Upper lobe of right lung (tissue), 1 donor: ENCODE data around the gene ZNF862. TPM values are rescaled to one million over a fixed set of nuclear protein-coding genes. Genes with fewer than 3 reads are reported as not detected.

Source experiments
- ATAC-seq: fragments of 200-7000 bp; cut with Tn5 transposase; one replicate; pipeline ENCODE4 v1.9.1; 2020; ENCODE audit warnings: mild to moderate bottlenecking, moderate library complexity
- DNase-seq: peaks from one replicate; pipeline ENCODE4 v3.0.0-alpha.2; 2020
- H3K27ac ChIP-seq: fragments of 200-600 bp; one replicate; pipeline ENCODE4 v1.8.0; 2022
- H3K27me3 ChIP-seq: fragments of 200-600 bp; one replicate; pipeline ENCODE4 v1.8.0; 2022; ENCODE audit warnings: mild to moderate bottlenecking
- H3K36me3 ChIP-seq: fragments of 200-600 bp; one replicate; pipeline ENCODE4 v1.8.0; 2022
- H3K4me1 ChIP-seq: fragments of 200-600 bp; one replicate; pipeline ENCODE4 v1.8.0; 2022
- H3K4me3 ChIP-seq: fragments of 200-600 bp; one replicate; pipeline ENCODE4 v1.8.0; 2022; ENCODE audit warnings: mild to moderate bottlenecking
- H3K9me3 ChIP-seq: fragments of 200-600 bp; one replicate; pipeline ENCODE4 v1.8.0; 2022
- intact Hi-C: fragments of 100-400 bp; cut with DNase I; formaldehyde crosslinking; loops from one replicate; pipeline ENCODE4 v1.11.0; 2022
- total RNA-seq: library from RNA; stranded (reverse); fragmentation: NEBNext Ultra II Directional; extraction: Animal tissue kit (Norgen Biotek cat#: 25700); gene quantifications from one replicate; pipeline ENCODE4 v1.2.1, GENCODE V29; 2021
- TF ChIP-seq, protein P1 (sequence below): fragments of 200-600 bp; IDR thresholded peaks from one replicate; pipeline ENCODE4 v1.8.0; 2022; ENCODE audit warnings: antibody characterized with exemption
- donor health status: DM: no; HTN: yes; CAD: no; lungs with severe emphysema.

ZNF862 gene
- total RNA-seq, 1 donor from 2014 or later, result 14.6 TPM

DNA sequence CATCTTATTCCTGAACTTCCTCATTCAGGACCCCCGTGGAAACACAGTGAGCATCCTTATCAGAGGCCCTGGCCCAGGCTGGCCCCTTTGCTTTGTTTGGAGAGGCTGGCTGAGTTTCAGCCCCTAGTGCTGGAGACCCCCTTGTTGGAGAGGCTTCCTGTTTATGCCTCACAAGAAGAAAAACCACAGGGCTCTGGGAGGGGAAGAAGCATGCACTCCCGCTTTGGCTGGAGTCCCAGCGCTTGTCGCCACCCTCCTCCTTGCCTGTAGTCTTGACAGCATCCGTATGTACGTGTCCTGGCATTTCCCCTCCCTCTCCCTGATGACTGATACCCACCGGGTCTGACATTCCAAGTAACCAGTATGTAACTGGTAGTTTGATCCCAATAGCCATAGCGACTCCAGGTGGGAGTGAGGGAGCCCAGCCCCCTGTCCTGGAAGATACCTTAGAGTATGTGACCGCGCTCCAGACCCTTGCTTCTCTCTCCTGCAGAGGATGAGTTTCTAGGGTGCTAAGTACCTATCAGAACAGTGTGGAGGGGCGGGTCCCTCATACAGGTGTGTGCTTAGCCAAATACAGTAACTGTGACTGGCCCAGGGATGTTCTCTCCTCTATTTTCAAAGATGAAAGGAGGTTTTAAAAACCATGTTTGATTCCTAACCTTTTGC, 28.7 kb downstream of the ZNF862 start:
- TF ChIP-seq, protein P1, sequence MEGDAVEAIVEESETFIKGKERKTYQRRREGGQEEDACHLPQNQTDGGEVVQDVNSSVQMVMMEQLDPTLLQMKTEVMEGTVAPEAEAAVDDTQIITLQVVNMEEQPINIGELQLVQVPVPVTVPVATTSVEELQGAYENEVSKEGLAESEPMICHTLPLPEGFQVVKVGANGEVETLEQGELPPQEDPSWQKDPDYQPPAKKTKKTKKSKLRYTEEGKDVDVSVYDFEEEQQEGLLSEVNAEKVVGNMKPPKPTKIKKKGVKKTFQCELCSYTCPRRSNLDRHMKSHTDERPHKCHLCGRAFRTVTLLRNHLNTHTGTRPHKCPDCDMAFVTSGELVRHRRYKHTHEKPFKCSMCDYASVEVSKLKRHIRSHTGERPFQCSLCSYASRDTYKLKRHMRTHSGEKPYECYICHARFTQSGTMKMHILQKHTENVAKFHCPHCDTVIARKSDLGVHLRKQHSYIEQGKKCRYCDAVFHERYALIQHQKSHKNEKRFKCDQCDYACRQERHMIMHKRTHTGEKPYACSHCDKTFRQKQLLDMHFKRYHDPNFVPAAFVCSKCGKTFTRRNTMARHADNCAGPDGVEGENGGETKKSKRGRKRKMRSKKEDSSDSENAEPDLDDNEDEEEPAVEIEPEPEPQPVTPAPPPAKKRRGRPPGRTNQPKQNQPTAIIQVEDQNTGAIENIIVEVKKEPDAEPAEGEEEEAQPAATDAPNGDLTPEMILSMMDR, result no peak
- intact Hi-C loops, result no loop called here
- H3K4me3 ChIP-seq, result no peak overlapping the region
- H3K27ac ChIP-seq, result peak overlapping the region; percentile 17
- no peak for ATAC-seq
- no peak for DNase-seq
- no peaks in the 10 kb centered on the region for H3K9me3 ChIP-seq
- peaks cover 3% of the 10 kb centered on the region for H3K4me1 ChIP-seq
- no peaks in the 10 kb centered on the region for H3K27me3 ChIP-seq
- H3K36me3 ChIP-seq, result peaks cover 33% of the 10 kb centered on the region

DNA sequence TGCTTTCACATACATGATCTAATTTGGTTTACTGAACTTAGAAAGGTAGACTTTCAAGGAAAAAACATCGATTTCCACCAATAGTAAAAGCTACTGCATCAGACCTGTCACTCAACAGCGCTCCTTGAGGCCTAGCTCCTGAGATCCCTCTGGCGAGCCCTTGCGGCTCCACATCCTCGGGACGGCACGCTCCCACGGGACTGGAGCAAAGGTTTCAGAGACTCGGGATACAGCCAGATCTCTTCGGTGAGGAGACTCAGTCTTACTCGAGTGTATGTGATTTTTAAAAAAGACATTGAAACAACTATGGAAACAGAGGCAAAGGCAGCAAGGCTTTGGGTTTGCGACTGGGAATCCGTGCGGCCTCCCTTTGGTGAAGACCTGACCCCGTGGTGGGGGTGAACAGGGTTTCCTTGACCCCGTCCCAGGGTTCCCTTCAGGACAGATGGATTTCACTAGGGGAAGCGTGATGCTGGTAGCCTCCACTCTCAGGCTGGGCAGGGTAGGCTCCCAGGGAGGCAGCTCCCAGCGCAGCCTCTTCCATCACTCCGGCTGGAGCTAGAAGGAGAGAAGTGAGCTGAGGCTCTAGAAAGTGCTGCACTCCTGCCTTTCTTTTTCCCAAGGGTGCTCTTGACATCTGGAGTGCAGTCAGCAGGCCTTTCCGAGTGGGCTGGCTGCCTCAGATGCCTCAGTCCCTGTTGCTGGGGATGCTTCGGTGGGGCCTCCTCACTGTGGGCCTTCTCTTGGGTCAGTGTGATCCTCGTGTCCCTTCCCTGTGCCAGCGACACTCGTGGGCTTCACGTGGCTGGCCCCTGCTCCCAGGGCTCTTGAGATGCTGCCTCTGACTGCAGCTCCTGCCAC, 29.8 kb downstream of the ZNF862 start:
- intact Hi-C loops, result no loop called here
- no peak overlapping the region for H3K27ac ChIP-seq
- no peak overlapping the region for H3K4me3 ChIP-seq
- H3K9me3 ChIP-seq, result no peaks in the 10 kb centered on the region
- H3K36me3 ChIP-seq, result peaks cover 25% of the 10 kb centered on the region
- ATAC-seq, result no peak
- H3K27me3 ChIP-seq, result no peaks in the 10 kb centered on the region
- H3K4me1 ChIP-seq, result peaks cover 9% of the 10 kb centered on the region
- TF ChIP-seq, protein P1, result no peak
- DNase-seq, result no peak

DNA sequence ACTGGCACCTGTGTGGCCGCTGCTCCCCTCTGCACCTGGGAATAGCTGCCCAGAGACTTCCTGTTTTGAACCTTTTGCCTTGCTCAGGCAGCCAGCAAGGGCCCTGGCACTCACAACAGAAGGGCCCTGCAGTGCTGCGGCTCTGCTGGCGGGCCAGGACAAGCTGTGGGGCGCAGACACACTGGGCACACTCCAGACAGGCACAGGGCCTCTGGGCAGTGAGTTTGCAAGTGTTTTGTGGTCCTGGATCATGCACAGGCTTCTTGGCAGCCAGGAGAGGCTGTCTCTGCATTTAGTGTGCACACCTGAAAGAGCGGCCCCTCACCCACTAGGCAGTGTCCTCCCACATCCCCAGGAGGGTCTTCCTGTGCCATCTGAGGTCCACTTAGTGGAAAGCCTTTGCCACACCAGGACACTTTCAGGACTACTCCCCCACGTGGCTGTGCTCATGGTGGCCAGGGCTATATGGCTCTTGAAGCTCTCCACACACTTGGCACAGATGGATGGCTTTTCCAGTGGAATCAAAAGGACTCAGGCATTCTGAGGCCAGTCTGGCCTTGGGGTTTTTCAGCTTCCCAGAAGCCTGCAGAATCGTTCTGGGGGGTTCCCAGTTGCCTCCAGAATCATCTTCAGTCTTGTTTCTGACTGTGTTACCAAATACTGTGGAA, 30.6 kb downstream of the ZNF862 start:
- no peak overlapping the region for H3K4me3 ChIP-seq
- TF ChIP-seq, protein P1, result no peak
- peaks cover 10% of the 10 kb centered on the region for H3K4me1 ChIP-seq
- no peaks in the 10 kb centered on the region for H3K27me3 ChIP-seq
- H3K9me3 ChIP-seq, result no peaks in the 10 kb centered on the region
- H3K36me3 ChIP-seq, result peaks cover 21% of the 10 kb centered on the region
- DNase-seq (no peak), ATAC-seq (no peak)
- intact Hi-C loops, result no loop called here
- no peak overlapping the region for H3K27ac ChIP-seq

DNA sequence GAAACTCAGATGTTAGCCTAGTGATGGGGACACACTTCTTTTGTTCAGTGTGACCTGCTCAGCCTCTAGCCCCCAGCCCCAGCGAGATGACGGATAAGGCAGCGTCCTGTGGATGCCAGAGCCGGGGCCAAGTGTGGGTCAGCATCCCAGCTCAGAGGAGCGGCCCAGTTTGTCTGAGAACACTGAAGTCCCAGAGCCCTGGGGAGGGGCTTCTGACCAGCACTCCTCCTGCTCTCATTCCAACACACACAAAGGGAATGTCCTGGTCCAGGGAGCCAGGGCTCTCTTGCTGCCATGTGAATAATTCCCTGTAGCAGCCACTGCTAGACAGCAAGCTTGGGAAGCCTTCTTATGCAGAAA, 31.1 kb downstream of the ZNF862 start:
- TF ChIP-seq, protein P1, result no peak
- H3K9me3 ChIP-seq, result no peaks in the 10 kb centered on the region
- H3K4me3 ChIP-seq, result no peak overlapping the region
- H3K27ac ChIP-seq, result no peak overlapping the region
- ATAC-seq (no peak), DNase-seq (no peak)
- intact Hi-C loops, result no loop called here
- peaks cover 16% of the 10 kb centered on the region for H3K36me3 ChIP-seq
- H3K27me3 ChIP-seq, result no peaks in the 10 kb centered on the region
- peaks cover 13% of the 10 kb centered on the region for H3K4me1 ChIP-seq

DNA sequence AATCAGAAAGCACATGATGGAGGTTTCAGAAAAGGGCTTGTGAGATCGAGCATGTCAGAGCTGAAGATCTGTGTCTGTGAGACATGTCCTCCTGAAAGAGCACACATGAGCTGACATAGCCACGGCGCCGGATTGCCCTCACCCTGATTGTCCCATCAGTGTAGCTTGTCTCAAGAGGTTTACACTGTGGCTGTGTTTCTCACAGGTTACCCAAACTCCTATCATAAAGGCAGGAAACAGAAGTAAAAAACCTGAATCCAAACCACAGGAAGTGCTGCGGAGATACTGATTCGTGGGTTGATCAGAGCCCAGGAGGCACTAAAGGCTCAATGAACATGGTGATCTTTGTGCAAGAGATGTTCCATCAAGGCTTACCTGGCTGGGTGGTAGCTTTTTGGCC, 31.7 kb downstream of the ZNF862 start:
- Histone ChIP-seq H3K27ac (no peak overlapping the region), H3K27me3 (no peaks in the 10 kb centered on the region), H3K36me3 (peaks cover 10% of the 10 kb centered on the region), H3K4me3 (no peak overlapping the region), H3K9me3 (no peaks in the 10 kb centered on the region), H3K4me1 (peaks cover 17% of the 10 kb centered on the region)
- TF ChIP-seq, protein P1, result no peak
- ATAC-seq (no peak), DNase-seq (no peak)
- intact Hi-C loops, result loop anchor here (10.0 kb wide), 1 partner anchor 55 kb away; no protein-coding TSS in a partner anchor
